GM19463 (cell line): ENCODE data around the gene IGFL4.

ENCODE experiments used
- ATAC-seq: cut with Tn5 transposase; IDR thresholded peaks from one replicate; pipeline ENCODE4 v1.9.1; 2021; ENCODE audit warnings: mild to moderate bottlenecking, moderate library complexity; ENCODE audit not compliant: unreplicated experiment

IGFL4 gene

GRCh38 chr19:45995715-45996385, 45.0 kb downstream of the IGFL4 start:
- ATAC-seq, result no peak

- peak; percentile 93 for ATAC-seq
Observed at GRCh38 chr19:45994998-45995714, 45.6 kb downstream of the IGFL4 start, which contains the start of gene CCDC61. TSS of gene CCDC61 (plus strand) at chr19:45995467. CDS start at chr19:46003019, 7,552 bp downstream.

GRCh38 chr19:45994456-45994997, 46.3 kb downstream of the IGFL4 start:
- ATAC-seq, result no peak

GRCh38 chr19:45990113-45990728, 50.6 kb downstream of the IGFL4 start:
- no peak for ATAC-seq
